DMS153 treated with DMSO at 0.1 percent for 48 hours (cell line): Measurements from ENCODE around the gene CREM.
"Not testable (repeated sequence)": the region's sequence is repeated elsewhere in the genome, so short reads cannot be mapped to it uniquely, and the experiment has no call there.

Source experiments
- DNase-seq: peaks from one replicate; lab custom pipeline; 2025; ENCODE audit not compliant: unreplicated experiment; lab: John Stamatoyannopoulos, UW

Gene CREM

GRCh38 chr10:35192645-35193249, 66.1 kb downstream of the CREM start:
- no peak for DNase-seq

- DNase-seq = no peak
Observed at GRCh38 chr10:35194471-35194870, 67.8 kb downstream of the CREM start.

GRCh38 chr10:35194906-35195305, 68.3 kb downstream of the CREM start:
- no peak for DNase-seq

GRCh38 chr10:35195361-35196306, 69.0 kb downstream of the CREM start:
- peak; percentile 20 for DNase-seq

- no peak for DNase-seq
Observed at GRCh38 chr10:35200487-35200886, 73.8 kb downstream of the CREM start.

- DNase-seq = no peak
Observed at GRCh38 chr10:35201234-35201633, 74.6 kb downstream of the CREM start.

- DNase-seq = no peak
Observed at GRCh38 chr10:35202050-35202449, 75.4 kb downstream of the CREM start.

- no peak for DNase-seq
Observed at GRCh38 chr10:35203745-35204144, 77.1 kb downstream of the CREM start.

- no peak for DNase-seq
Observed at GRCh38 chr10:35204650-35205319, 78.1 kb downstream of the CREM start.

- no peak for DNase-seq
Observed at GRCh38 chr10:35206274-35206673, 79.6 kb downstream of the CREM start.

GRCh38 chr10:35208536-35208935, 81.9 kb downstream of the CREM start:
- DNase-seq = no peak

- DNase-seq = no peak
Observed at GRCh38 chr10:35208949-35209613, 82.4 kb downstream of the CREM start.

GRCh38 chr10:35210961-35211360, 84.3 kb downstream of the CREM start:
- DNase-seq = no peak

- DNase-seq = no peak
Observed at GRCh38 chr10:35211390-35211789, 84.7 kb downstream of the CREM start.

GRCh38 chr10:35212856-35213255, 86.2 kb downstream of the CREM start:
- no peak for DNase-seq

- no peak for DNase-seq
Observed at GRCh38 chr10:35213699-35214098, 87.1 kb downstream of the CREM start.

- DNase-seq = no peak
Observed at GRCh38 chr10:35214607-35215020, 88.0 kb downstream of the CREM start.

- DNase-seq = no peak
Observed at GRCh38 chr10:35215107-35215506, 88.5 kb downstream of the CREM start.

- DNase-seq = no peak
Observed at GRCh38 chr10:35216303-35216905, 89.8 kb downstream of the CREM start.

- DNase-seq = not testable (repeated sequence)
Observed at GRCh38 chr10:35216956-35217355, 90.3 kb downstream of the CREM start.

- DNase-seq = no peak
Observed at GRCh38 chr10:35217455-35217854, 90.8 kb downstream of the CREM start.
